Measurements from ENCODE around the gene CALML6.

The CALML6 gene

GRCh38 chr1:1881727-1882126, 33.3 kb upstream of the CALML6 start (continued):
- no peak for TF ChIP-seq ZNF530 (tag by site-specific recombination; IDR thresholded peaks at IDR 0.05; ENCODE audit: low read depth)
- no peak for TF ChIP-seq BCL11A (tag by site-specific recombination; IDR thresholded peaks at IDR 0.05; ENCODE audit: low read depth)
- no peak for TF ChIP-seq ZFP41 (tag by site-specific recombination; IDR thresholded peaks at IDR 0.05; ENCODE audit: borderline replicate concordance)
- TF ChIP-seq ZBTB8A (tag by site-specific recombination; IDR thresholded peaks at IDR 0.05), result no peak

DNA sequence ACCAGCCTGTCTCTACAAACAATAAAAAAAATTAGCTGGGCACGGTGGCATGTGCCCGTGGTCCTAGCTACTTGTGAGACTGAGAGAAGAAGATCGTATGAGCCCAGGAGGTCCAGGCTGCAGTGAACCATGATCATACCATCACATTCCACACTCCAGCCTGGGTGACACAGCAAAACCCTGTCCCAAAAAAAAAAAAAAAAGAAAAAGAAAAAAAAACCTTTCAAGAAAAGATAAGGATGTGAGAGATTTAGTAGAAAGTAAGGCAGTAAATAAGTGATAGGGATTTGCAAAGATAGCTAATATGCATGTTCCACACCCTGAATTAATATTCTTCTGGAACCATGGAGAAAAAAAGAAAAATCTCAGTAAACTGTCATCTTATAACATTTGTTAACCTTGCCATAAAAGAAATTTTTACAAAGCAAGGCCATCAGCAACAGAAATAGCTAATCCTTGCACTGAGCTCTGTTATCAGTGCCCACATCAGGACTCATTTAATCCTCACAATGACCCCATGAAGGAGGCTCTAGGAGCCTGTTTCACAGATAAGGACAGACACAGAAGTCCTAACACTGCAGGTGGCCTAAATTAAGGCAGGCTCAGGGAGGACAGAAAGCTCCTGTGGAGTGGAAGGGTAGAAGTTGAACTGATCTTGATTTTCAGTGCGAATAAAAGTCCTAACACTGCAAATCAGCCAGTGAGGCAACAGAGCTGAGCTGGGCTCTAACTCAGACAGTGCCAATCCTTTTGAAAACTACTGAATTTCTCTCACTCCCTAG, 31.8 kb upstream of the CALML6 start:
- Histone ChIP-seq H3K36me3 (ENCODE audit: control insufficient read depth in 2 of 2, insufficient read depth in 1 of 2, low read length in 2 of 2) (peaks cover 3 to 14% of the 10 kb centered on the region in 2 experiments; a peak in 2 of 3 replicates), H3K27ac (ENCODE audit: extremely low read depth, low read depth, low read length) (peak overlapping the region; percentile 25), H3K9me3 (ENCODE audit: control insufficient read depth, insufficient read depth, low read depth, low read length) (no peaks in the 10 kb centered on the region), H3K4me1 (ENCODE audit: control insufficient read depth, insufficient read depth, low read length) (peaks cover 9% of the 10 kb centered on the region), H3K4me3 (ENCODE audit: low read depth, low read length) (no peak overlapping the region)
- ChIA-PET CTCF (interaction anchor here (0.6 to 1.4 kb wide), 3 partner anchors 25 to 136 kb away, joined by 3 to 4 read pairs (median 4); partner anchors contain the start of gene GABRD), POLR2A (interaction anchor here (0.6 to 1.2 kb wide), 8 partner anchors 10 to 300 kb away, joined by 3 to 7 read pairs (median 4); no protein-coding TSS in a partner anchor)
- no peak for TF ChIP-seq ZNF701 (tag by site-specific recombination; IDR thresholded peaks at IDR 0.05)
- no peak for TF ChIP-seq ZNF558 (tag by site-specific recombination; IDR thresholded peaks at IDR 0.05)
- TF ChIP-seq ZBTB20 (tag by site-specific recombination; IDR thresholded peaks at IDR 0.05), result no peak
- no peak for TF ChIP-seq ZNF561 (tag by site-specific recombination; IDR thresholded peaks at IDR 0.05; ENCODE audit: borderline replicate concordance)
- TF ChIP-seq ZNF184 (tag by site-specific recombination; IDR thresholded peaks at IDR 0.05), result no peak
- 0 out of 2 replicates have a peak, but pooled peaks have one; percentile 23 for TF ChIP-seq ZNF366 (tag by site-specific recombination; conservative IDR thresholded peaks at IDR 0.05)
- TF ChIP-seq GLI4 (tag by site-specific recombination; IDR thresholded peaks at IDR 0.05), result no peak
- peak; percentile 67; the same call in 1 of the 2 replicates for TF ChIP-seq IKZF3 (tag by site-specific recombination; IDR thresholded peaks at IDR 0.05)
- no peak for TF ChIP-seq GLIS2 (tag by site-specific recombination; IDR thresholded peaks at IDR 0.05)
- peak; percentile 55; the same call in 1 of the 2 replicates for TF ChIP-seq PRDM1 (tag by site-specific recombination; IDR thresholded peaks at IDR 0.05)
- peak; percentile 78 for TF ChIP-seq MYNN (tag by site-specific recombination; IDR thresholded peaks at IDR 0.05; ENCODE audit: borderline replicate concordance)
- no peak for TF ChIP-seq ZNF214 (tag by site-specific recombination; IDR thresholded peaks at IDR 0.05; ENCODE audit: borderline replicate concordance)
- TF ChIP-seq GLIS1 (tag by site-specific recombination; IDR thresholded peaks at IDR 0.05), result peak; percentile 85
- TF ChIP-seq ZNF692 (tag by site-specific recombination; IDR thresholded peaks at IDR 0.05), result peak; percentile 62; the same call in 1 of the 2 replicates
- no peak for TF ChIP-seq ZNF777 (tag by site-specific recombination; IDR thresholded peaks at IDR 0.05; ENCODE audit: borderline replicate concordance)
- TF ChIP-seq ZNF600 (tag by site-specific recombination; IDR thresholded peaks at IDR 0.05), result 0 out of 2 replicates have a peak, but pooled peaks have one; percentile 30
- no peak for TF ChIP-seq ZBTB26 (tag by site-specific recombination; optimal IDR thresholded peaks at IDR 0.05)
- no peak for TF ChIP-seq ZNF664 (tag by site-specific recombination; IDR thresholded peaks at IDR 0.05)
- TF ChIP-seq ZNF548 (tag by site-specific recombination; IDR thresholded peaks at IDR 0.05), result no peak
- TF ChIP-seq, protein P1, sequence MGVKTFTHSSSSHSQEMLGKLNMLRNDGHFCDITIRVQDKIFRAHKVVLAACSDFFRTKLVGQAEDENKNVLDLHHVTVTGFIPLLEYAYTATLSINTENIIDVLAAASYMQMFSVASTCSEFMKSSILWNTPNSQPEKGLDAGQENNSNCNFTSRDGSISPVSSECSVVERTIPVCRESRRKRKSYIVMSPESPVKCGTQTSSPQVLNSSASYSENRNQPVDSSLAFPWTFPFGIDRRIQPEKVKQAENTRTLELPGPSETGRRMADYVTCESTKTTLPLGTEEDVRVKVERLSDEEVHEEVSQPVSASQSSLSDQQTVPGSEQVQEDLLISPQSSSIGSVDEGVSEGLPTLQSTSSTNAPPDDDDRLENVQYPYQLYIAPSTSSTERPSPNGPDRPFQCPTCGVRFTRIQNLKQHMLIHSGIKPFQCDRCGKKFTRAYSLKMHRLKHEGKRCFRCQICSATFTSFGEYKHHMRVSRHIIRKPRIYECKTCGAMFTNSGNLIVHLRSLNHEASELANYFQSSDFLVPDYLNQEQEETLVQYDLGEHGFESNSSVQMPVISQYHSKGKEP (tag by site-specific recombination; IDR thresholded peaks at IDR 0.05), result no peak
- TF ChIP-seq BCL6B (tag by site-specific recombination; IDR thresholded peaks at IDR 0.05), result no peak
- TF ChIP-seq ZSCAN30 (tag by site-specific recombination; IDR thresholded peaks at IDR 0.05), result 0 out of 2 replicates have a peak, but pooled peaks have one; percentile 57
- TF ChIP-seq ZNF274 (IDR thresholded peaks at IDR 0.05; ENCODE audit: low read length), result no peak
- TF ChIP-seq ZNF274 (tag by site-specific recombination; IDR thresholded peaks at IDR 0.05; ENCODE audit: borderline replicate concordance), result no peak
- TF ChIP-seq ZBTB7A (tag by site-specific recombination; IDR thresholded peaks at IDR 0.05; ENCODE audit: low read depth), result no peak
- TF ChIP-seq ZNF544 (tag by site-specific recombination; IDR thresholded peaks at IDR 0.05), result no peak
- no peak for TF ChIP-seq ZNF423 (tag by site-specific recombination; IDR thresholded peaks at IDR 0.05)
- no peak for TF ChIP-seq ZNF629 (tag by site-specific recombination; IDR thresholded peaks at IDR 0.05)
